PC-3 (cell line): ENCODE measurements around the gene SLC34A1. TPM values are rescaled to one million over a fixed set of nuclear protein-coding genes. Genes with fewer than 3 reads are reported as not detected.

Experiments used
- ATAC-seq: fragments of 200-7000 bp; cut with Tn5 transposase; 2 replicates; pipeline ENCODE4 v1.9.1; 2020; ENCODE audit warnings: mild to moderate bottlenecking, moderate library complexity
- BruUV-seq: library from RNA; stranded (reverse); fragments of 400-500 nt; replicated peaks from 2 replicates; lab custom pipeline; 2021; lab: Mats Ljungman, UMichigan
- CTCF ChIA-PET: fragments of 300-600 bp; sonication (Branson Sonifier 250); formaldehyde crosslinking; loops from one replicate; lab custom pipeline; 2022; ENCODE audit warnings: antibody characterized with exemption; lab: Charles Lee
- POLR2A ChIA-PET: fragments of 300-600 bp; sonication (Branson Sonifier 250); formaldehyde crosslinking; loops from one replicate; lab custom pipeline; 2022; ENCODE audit warnings: antibody characterized with exemption; ENCODE audit not compliant: unreplicated experiment; lab: Charles Lee
- DNase-seq: peaks from one replicate; pipeline ENCODE4 v3.0.0-alpha.2; 2015
- H2AFZ ChIP-seq: fragments of 300-600 bp; sonication (generic); 2 replicates; pipeline ENCODE4 v1.6.0; 2016; ENCODE audit warnings: antibody characterized with exemption, low read length
- H3F3A ChIP-seq: fragments of 300-600 bp; sonication (generic); one replicate; pipeline ENCODE4 v1.6.0; 2017; ENCODE audit warnings: antibody characterized with exemption, low read length, control low read depth, mild to moderate bottlenecking; ENCODE audit not compliant: unreplicated experiment
- H3K27ac ChIP-seq: fragments of 300-600 bp; sonication (generic); 2 replicates; pipeline ENCODE4 v1.5.1; 2016; ENCODE audit warnings: mild to moderate bottlenecking, low read length
- H3K27me3 ChIP-seq: fragments of 300-600 bp; sonication (generic); 2 replicates; pipeline ENCODE4 v1.6.1; 2016; ENCODE audit warnings: low read length, mixed read lengths
- H3K36me3 ChIP-seq: fragments of 300-600 bp; sonication (generic); 2 replicates; pipeline ENCODE4 v1.6.1; 2016; ENCODE audit warnings: low read depth, mixed run types, low read length, mixed read lengths
- H3K4me1 ChIP-seq: fragments of 300-600 bp; sonication (generic); 2 replicates; pipeline ENCODE4 v1.5.1; 2016; ENCODE audit warnings: low read length; ENCODE audit not compliant: insufficient read depth
- H3K4me2 ChIP-seq: fragments of 300-600 bp; sonication (generic); 2 replicates; pipeline ENCODE4 v1.6.0; 2016; ENCODE audit warnings: low read length
- H3K4me3 ChIP-seq: fragments of 300-600 bp; sonication (generic); 2 replicates; pipeline ENCODE4 v1.5.1; 2016; ENCODE audit warnings: mild to moderate bottlenecking, low read length, mixed read lengths
- H3K79me2 ChIP-seq: fragments of 300-600 bp; sonication (generic); 2 replicates; pipeline ENCODE4 v1.6.1; 2017; ENCODE audit warnings: low read length, mixed read lengths
- H3K9ac ChIP-seq: fragments of 300-600 bp; sonication (generic); 2 replicates; pipeline ENCODE4 v1.6.0; 2016; ENCODE audit warnings: mild to moderate bottlenecking, low read length
- H3K9me2 ChIP-seq: fragments of 300-600 bp; sonication (generic); replicated peaks from 2 replicates; pipeline ENCODE4 v1.6.1; 2016; ENCODE audit warnings: mixed run types, low read length, mixed read lengths
- H3K9me3 ChIP-seq: fragments of 300-600 bp; sonication (generic); 2 replicates; pipeline ENCODE4 v1.6.1; 2016; ENCODE audit warnings: low read length, mixed read lengths
- H4K20me1 ChIP-seq: fragments of 300-600 bp; sonication (generic); 2 replicates; pipeline ENCODE4 v1.6.1; 2016; ENCODE audit warnings: low read length, mixed read lengths
- EZH2 ChIP-seq: fragments of 300-600 bp; sonication (generic); IDR thresholded peaks from one replicate; pipeline ENCODE4 v1.6.1; 2017; ENCODE audit warnings: antibody characterized with exemption, mild to moderate bottlenecking, low read length; ENCODE audit not compliant: unreplicated experiment
- EZH2phosphoT487 ChIP-seq: fragments of 300-600 bp; sonication (generic); IDR thresholded peaks from 2 replicates; pipeline ENCODE4 v1.6.1; 2018; ENCODE audit warnings: mild to moderate bottlenecking, antibody characterized with exemption, low read length, borderline replicate concordance
- intact Hi-C: fragments of 100-400 bp; cut with micrococcal nuclease; formaldehyde crosslinking; loops from 2 replicates; pipeline ENCODE4 v1.9.0; 2023
- total RNA-seq: library from RNA; depleted of rRNA; stranded (reverse); fragments of >200 nt; gene quantifications from 2 replicates; pipeline ENCODE4 v1.2.3, GENCODE V29; 2014
- TF ChIP-seq, protein P1 (sequence below): fragments of 300-600 bp; sonication (generic); conservative IDR thresholded peaks from 2 replicates; pipeline ENCODE4 v1.5.1; 2017; ENCODE audit warnings: antibody characterized with exemption, low read depth, mild to moderate bottlenecking, low read length

SLC34A1 gene
- total RNA-seq, 1 experiment from 2014 or later: 0.07 TPM

- ChIA-PET CTCF (interaction anchor here (0.7 kb wide), 1 partner anchor 39 kb away, joined by 12 read pairs; no protein-coding TSS in a partner anchor), POLR2A (no interaction called here)
- Histone ChIP-seq H3K36me3 (peaks cover 7% of the 10 kb centered on the region; the same call in 1 of the 2 replicates), H3F3A (no peaks in the 10 kb centered on the region), H3K4me1 (peaks cover 19% of the 10 kb centered on the region), H3K9me3 (no peaks in the 10 kb centered on the region), H3K4me2 (no peak overlapping the region), H4K20me1 (0 out of 2 replicates have a peak, but pooled peaks cover 5% of the 10 kb centered on the region), H3K79me2 (peaks cover 31% of the 10 kb centered on the region), H3K27me3 (no peaks in the 10 kb centered on the region), H2AFZ (no peak overlapping the region), H3K9ac (no peak overlapping the region), H3K9me2 (no peaks in the 10 kb centered on the region), H3K27ac (no peak overlapping the region), H3K4me3 (no peak overlapping the region)
- no TSS peak for BruUV-seq
- DNase-seq (no peak), ATAC-seq (no peak)
- intact Hi-C loops: no loop called here
- TF ChIP-seq EZH2 (no peak), EZH2phosphoT487 (no peak)
- TF ChIP-seq, protein P1, sequence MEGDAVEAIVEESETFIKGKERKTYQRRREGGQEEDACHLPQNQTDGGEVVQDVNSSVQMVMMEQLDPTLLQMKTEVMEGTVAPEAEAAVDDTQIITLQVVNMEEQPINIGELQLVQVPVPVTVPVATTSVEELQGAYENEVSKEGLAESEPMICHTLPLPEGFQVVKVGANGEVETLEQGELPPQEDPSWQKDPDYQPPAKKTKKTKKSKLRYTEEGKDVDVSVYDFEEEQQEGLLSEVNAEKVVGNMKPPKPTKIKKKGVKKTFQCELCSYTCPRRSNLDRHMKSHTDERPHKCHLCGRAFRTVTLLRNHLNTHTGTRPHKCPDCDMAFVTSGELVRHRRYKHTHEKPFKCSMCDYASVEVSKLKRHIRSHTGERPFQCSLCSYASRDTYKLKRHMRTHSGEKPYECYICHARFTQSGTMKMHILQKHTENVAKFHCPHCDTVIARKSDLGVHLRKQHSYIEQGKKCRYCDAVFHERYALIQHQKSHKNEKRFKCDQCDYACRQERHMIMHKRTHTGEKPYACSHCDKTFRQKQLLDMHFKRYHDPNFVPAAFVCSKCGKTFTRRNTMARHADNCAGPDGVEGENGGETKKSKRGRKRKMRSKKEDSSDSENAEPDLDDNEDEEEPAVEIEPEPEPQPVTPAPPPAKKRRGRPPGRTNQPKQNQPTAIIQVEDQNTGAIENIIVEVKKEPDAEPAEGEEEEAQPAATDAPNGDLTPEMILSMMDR: no peak
Observed at GRCh38 chr5:177429248-177430040, 45.2 kb downstream of the SLC34A1 start.

DNA sequence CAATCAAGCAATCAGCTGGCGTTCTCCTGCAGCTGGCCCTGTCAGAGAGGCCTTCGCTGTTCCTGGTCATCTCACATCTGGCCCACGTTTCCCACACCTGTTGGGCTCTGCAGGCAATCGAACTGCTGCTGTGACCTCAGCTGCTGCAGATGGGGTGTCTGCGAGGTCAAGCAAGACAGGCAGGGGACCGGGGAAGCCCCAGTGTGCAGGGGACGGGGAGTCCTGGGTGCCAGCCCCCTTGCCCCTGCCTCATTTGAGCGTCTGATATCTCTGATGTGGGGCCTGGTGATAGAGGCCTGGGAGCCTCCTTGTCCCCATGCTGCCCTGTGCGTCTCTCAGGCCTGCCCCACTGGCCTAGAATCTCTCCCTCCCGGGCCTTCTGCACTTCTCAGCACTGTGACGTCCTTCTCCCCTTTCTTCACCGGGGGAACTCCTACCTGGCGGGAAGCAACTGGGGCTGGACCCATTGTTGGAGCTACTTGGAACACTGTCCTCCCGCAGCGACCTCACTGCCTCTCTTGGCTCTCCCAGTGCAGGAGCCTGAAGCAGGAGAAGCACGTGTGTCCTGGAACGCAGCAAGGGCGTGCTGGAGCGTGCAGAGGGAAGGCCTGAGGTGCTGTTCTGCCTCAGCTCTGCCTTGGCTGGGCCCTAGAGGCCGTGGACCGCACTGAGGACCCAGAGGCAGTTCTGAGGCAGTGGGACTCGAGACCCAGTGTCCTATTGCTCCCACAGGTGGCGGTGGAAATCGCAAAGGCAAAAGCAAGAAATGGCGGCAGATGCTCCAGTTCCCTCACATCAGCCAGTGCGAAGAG is 46.1 kb downstream of the SLC34A1 start:
- POLR2A ChIA-PET: no interaction called here
- CTCF ChIA-PET: interaction anchor here (0.7 kb wide), 1 partner anchor 40 kb away, joined by 12 read pairs; no protein-coding TSS in a partner anchor
- intact Hi-C loops: no loop called here

More for the DNA sequence above, 46.1 kb downstream of the SLC34A1 start:
- Histone ChIP-seq H3K4me3 (no peak overlapping the region), H3K27me3 (no peaks in the 10 kb centered on the region), H2AFZ (no peak overlapping the region), H3K4me1 (peaks cover 16% of the 10 kb centered on the region), H3K79me2 (peaks cover 31% of the 10 kb centered on the region), H3K36me3 (peaks cover 9% of the 10 kb centered on the region; the same call in 1 of the 2 replicates), H3K4me2 (no peak overlapping the region), H3K9me3 (no peaks in the 10 kb centered on the region), H3K27ac (no peak overlapping the region), H4K20me1 (0 out of 2 replicates have a peak, but pooled peaks cover 5% of the 10 kb centered on the region), H3K9me2 (no peaks in the 10 kb centered on the region), H3F3A (no peaks in the 10 kb centered on the region), H3K9ac (no peak overlapping the region)
- DNase-seq (no peak), ATAC-seq (no peak)
- TF ChIP-seq, protein P1: no peak
- TF ChIP-seq EZH2 (no peak), EZH2phosphoT487 (no peak)
- no TSS peak for BruUV-seq
